Hematopoietic multipotent progenitor cell treated with erythropoietin and hydrocortisone succinate and interleukin-3 and kit ligand, for 4 days (in vitro differentiated cells): ENCODE data around the gene TNXB.
"Not testable (repeated sequence)": the region's sequence is repeated elsewhere in the genome, so short reads cannot be mapped to it uniquely, and the experiment has no call there.

Source experiments
- DNase-seq: peaks from one replicate; pipeline ENCODE4 v3.0.0-alpha.2; 2015

Gene TNXB

DNA sequence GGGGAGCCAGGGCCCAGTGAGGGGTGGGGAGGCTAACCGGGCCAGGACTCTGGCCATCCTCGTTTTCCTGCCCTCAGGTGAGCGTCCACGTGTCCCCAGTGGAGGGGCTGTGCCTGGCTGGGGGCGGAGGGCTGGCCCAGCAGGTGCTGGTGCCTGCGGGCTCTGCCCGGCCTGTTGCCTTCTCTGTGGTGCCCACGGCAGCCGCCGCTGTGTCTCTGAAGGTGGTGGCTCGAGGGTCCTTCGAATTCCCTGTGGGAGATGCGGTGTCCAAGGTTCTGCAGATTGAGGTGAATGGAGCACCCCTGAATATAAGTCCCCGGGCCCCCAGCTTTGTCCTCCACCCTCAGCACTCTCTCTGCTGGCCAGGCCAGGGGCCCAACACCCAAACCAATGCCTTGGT lies 114.7 kb downstream of the TNXB start:
- not testable (repeated sequence) for DNase-seq
